GM12801 (cell line): ENCODE data around the gene RRAS2.

ENCODE experiments used
- TF ChIP-seq, protein P1 (sequence below): IDR thresholded peaks from one replicate; pipeline ENCODE4 v1.5.1; 2011; ENCODE audit warnings: control low read depth; ENCODE audit not compliant: insufficient read length; ENCODE audit errors: extremely low read depth

RRAS2 gene

GRCh38 chr11:14258221-14258935, 100.6 kb downstream of the RRAS2 start:
- TF ChIP-seq, protein P1, sequence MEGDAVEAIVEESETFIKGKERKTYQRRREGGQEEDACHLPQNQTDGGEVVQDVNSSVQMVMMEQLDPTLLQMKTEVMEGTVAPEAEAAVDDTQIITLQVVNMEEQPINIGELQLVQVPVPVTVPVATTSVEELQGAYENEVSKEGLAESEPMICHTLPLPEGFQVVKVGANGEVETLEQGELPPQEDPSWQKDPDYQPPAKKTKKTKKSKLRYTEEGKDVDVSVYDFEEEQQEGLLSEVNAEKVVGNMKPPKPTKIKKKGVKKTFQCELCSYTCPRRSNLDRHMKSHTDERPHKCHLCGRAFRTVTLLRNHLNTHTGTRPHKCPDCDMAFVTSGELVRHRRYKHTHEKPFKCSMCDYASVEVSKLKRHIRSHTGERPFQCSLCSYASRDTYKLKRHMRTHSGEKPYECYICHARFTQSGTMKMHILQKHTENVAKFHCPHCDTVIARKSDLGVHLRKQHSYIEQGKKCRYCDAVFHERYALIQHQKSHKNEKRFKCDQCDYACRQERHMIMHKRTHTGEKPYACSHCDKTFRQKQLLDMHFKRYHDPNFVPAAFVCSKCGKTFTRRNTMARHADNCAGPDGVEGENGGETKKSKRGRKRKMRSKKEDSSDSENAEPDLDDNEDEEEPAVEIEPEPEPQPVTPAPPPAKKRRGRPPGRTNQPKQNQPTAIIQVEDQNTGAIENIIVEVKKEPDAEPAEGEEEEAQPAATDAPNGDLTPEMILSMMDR = no peak

DNA sequence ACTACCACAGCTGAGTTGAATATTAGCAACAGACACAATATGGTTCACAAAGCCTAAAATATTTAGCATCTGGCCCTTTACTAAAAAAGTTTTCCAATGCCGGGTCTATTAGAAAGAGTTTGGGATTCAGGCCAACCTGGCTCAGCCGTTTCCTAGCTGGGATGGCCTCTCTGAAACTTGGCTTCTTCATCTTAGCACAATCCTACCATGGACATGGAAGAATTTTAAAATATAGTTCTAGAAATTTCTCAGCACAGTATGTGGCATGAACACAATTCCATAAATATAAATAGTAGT, 103.8 kb downstream of the RRAS2 start:
- TF ChIP-seq, protein P1 = no peak

DNA sequence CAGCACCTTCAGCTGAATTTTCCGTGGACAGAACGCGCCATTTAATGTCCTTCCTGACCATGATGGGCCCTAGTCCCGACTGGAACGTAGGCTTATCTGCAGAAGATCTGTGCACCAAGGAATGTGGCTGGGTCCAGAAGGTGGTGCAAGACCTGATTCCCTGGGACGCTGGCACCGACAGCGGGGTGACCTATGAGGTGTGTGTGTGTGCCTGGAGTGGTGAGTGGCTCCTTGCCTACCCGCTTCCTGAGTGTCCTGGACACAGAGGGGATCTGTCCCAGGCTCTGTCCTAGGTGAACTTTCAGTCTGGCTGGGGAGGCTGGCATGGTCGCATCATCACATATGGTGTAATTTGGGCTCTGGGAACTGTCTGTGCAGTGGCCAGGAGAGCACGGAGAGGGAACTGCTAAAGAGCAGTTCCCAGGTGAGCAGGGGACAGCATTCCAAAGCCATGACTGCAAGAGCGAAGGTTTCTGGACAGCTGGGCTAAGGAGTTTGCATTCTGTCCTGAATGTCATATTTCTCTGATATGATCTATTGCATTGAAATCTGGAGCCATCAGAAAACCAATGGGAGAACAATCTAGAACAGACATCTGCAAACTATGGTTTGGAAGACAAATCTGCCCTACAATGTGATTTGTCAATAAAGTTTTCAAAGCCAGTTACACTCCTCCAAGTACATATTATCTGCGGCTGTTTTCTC, 104.3 kb downstream of the RRAS2 start:
- TF ChIP-seq, protein P1 = no peak

GRCh38 chr11:14253840-14254239, 105.1 kb downstream of the RRAS2 start:
- TF ChIP-seq, protein P1 = no peak

DNA sequence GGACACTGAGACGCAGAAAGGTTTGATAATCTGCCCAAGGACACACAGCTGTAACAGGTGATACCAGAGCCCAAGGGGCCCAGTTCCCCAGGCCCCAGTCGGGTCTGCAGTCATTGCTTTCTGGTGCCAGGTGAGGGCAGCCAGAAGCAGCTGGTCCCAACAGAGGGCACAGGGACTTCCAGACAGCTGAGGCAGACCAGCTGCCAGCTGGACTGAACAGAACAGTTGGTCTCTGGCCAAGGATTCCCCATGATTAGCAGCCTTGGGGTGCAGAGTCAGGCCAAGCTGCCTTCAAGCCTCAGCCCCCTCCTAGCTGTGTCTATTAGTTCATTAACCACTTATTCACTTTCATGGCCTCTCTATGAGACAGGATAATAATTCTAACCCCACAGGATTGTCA, 105.6 kb downstream of the RRAS2 start:
- TF ChIP-seq, protein P1 = no peak

DNA sequence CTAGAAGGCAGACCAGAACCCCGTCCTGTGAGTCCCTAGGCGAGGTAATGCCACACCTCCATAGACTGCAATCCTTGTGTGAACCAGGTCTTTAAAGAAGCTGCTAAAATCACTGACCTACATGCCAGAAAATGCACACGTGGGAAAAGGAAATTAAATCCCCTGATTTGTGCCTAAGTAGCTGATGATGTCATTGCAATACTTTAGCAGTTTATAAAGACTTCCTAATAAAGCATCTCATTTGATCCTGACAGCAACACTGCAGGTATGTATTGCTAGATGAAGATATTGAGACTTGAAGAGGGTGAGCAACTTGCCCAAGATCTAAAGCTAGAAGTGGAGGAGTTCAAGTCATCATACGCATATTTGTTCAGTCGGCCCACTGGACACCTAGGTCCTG, 107.2 kb downstream of the RRAS2 start:
- TF ChIP-seq, protein P1 = no peak

GRCh38 chr11:14249121-14249963, 109.6 kb downstream of the RRAS2 start:
- TF ChIP-seq, protein P1 = no peak
